GM12878 (cell line): ENCODE measurements around the gene CHRM1.

Source experiments
- EZH2 ChIP-seq: IDR thresholded peaks from 2 replicates; pipeline ENCODE4 v1.6.1; 2012; ENCODE audit warnings: low read depth, mild to moderate bottlenecking, control low read depth, inconsistent platforms, low read length, borderline replicate concordance; ENCODE audit not compliant: control insufficient read depth
- FOXM1 ChIP-seq: IDR thresholded peaks from 2 replicates; pipeline ENCODE4 v1.6.1; 2012; ENCODE audit warnings: low read depth, mild to moderate bottlenecking, inconsistent platforms, low read length, moderate library complexity
- KAT2A ChIP-seq: conservative IDR thresholded peaks from 2 replicates; pipeline ENCODE4 v1.6.1; 2011; ENCODE audit warnings: low read depth, low read length; ENCODE audit not compliant: control insufficient read depth
- STAT3 ChIP-seq: IDR thresholded peaks from 2 replicates; pipeline ENCODE4 v1.6.1; 2011; ENCODE audit warnings: low read depth, low read length, improper control_type of control experiment
- ZBTB40 ChIP-seq: fragments of 450-650 bp; IDR thresholded peaks from 2 replicates; pipeline ENCODE4 v1.6.1; 2016; ENCODE audit warnings: mild to moderate bottlenecking, moderate library complexity, borderline replicate concordance

DNA sequence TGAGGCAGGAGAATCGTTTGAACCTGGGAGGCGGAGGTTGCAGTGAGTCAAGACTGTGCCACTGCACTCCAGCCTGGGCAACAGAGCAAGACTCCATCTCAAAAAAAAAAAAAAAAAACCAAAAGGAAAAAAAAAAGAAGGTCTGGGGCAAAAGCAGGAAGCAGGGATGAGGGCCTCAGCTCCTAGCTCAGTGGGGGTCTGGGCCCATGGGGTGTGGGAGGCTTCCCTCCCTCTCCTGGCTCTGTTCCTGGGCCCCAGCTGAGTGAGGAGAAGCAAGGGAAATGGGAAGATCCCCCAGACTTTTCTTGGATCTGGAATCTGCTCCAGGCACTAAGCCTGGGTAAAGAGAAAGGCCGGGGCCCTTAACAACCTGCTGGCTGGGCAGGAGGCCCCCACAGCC lies 8.9 kb downstream of the CHRM1 start:
- no peak for TF ChIP-seq STAT3
- TF ChIP-seq KAT2A, result no peak
- no peak for TF ChIP-seq FOXM1
- no peak for TF ChIP-seq EZH2
- TF ChIP-seq ZBTB40, result no peak
